T-helper 1 cell treated with Interleukin-12 subunit alpha and Interleukin-12 subunit beta and Interleukin-4 antibody, amounts not matched to agents 30 ng/mL and 1 ng/mL, for 36 hours (primary cell): ENCODE data around the gene DIPK2A. TPM values are rescaled to one million over a fixed set of nuclear protein-coding genes. Genes with fewer than 3 reads are reported as not detected.

Experiments
- intact Hi-C: fragments of 100-400 bp; cut with micrococcal nuclease; formaldehyde crosslinking; loops from one replicate; pipeline ENCODE4 v1.15.1; 2024
- total RNA-seq: library from RNA; stranded (reverse); gene quantifications from 2 replicates; pipeline ENCODE4 v1.2.3, GENCODE V29; 2022

DIPK2A gene
- total RNA-seq, 1 donor from 2014 or later = 18.9 TPM

DNA sequence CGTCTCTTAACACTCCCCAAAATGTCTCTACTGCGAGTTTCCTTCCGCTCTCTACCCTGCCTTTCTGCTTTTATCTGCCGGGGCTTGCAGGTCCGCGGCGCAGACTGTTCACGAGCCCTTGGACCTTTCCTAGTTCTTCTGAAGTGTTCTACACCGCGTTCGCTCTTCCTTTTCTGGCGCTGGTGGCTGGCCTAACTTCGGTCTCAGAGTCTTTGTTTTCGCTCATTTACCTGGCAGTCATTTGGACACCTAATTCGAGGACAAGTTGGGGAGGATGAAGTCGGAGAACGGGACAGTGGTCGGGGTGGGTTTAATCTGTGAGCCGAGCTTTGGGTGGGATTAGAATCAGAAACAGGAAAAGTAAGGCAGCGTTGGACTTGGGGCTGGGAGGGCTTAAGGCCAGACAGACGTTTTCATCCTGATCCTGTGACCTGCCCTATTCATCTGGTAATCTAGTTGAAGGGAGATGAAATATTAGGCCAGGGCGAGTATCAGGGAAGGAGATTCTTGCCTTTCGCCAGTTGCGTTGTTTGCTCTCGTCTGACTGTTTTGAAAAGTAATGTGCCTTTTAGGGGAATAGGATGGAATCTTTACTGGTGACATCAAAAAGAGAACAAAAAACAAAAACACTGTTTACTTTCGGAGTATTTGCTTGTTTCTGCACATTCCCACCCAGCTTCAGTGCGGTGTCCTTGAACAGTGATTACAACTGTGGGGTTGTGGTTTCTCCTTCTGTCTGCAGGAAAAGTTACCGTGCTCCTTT lies 1.8 kb downstream of the DIPK2A start:
- intact Hi-C loops = loop anchor here (2.0 to 5.0 kb wide), 4 partner anchors 59 to 1946 kb away; no protein-coding TSS in a partner anchor

DNA sequence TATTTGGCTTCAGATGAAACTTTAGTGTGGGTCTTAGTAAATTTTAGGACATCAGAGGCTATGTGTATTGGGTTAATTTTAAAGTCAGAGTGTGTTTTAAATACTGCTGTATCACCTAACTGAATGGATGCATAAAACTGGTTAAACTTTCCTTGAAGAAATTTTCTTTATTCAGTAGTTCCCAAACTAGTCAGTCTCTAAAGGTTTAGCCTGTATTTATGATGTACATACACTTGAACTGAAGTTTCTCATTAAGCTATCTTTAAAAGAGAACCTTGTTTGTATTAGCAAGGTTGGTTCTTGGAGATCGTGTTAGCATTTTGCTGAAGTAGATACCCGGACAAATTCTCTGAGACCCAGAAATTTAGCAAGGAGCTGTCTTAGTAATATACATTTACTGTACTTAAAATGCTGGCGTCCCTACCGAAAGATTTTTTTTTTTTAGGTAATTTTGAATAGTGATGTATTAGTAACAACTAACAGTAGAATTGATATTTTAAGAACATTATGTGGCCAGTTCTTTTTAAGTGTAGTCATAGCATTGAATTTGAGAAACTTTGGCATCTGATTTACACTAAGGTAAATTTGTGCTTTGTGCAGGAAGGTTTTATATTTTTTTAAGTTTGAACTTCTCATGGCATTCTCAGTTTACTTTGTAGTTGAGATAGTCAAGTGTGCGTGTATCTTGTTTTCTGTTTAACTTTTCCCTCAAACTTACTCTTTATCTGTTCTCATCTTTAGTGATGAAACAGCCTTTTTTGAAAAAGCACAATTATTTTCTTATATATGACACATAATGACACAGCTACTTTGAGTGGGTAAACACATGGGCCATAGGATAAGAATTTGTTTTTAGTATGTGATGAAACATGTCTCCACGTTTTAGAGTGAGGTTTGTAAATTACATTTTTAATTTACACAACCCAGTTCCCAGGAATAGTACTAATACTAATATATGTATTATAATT lies 2.9 kb downstream of the DIPK2A start:
- intact Hi-C loops = loop anchor here (5.0 kb wide), 3 partner anchors 627 to 1947 kb away; no protein-coding TSS in a partner anchor

- intact Hi-C loops = no loop called here
Observed at GRCh38 chr3:143975554-143976152, 4.0 kb downstream of the DIPK2A start.

DNA sequence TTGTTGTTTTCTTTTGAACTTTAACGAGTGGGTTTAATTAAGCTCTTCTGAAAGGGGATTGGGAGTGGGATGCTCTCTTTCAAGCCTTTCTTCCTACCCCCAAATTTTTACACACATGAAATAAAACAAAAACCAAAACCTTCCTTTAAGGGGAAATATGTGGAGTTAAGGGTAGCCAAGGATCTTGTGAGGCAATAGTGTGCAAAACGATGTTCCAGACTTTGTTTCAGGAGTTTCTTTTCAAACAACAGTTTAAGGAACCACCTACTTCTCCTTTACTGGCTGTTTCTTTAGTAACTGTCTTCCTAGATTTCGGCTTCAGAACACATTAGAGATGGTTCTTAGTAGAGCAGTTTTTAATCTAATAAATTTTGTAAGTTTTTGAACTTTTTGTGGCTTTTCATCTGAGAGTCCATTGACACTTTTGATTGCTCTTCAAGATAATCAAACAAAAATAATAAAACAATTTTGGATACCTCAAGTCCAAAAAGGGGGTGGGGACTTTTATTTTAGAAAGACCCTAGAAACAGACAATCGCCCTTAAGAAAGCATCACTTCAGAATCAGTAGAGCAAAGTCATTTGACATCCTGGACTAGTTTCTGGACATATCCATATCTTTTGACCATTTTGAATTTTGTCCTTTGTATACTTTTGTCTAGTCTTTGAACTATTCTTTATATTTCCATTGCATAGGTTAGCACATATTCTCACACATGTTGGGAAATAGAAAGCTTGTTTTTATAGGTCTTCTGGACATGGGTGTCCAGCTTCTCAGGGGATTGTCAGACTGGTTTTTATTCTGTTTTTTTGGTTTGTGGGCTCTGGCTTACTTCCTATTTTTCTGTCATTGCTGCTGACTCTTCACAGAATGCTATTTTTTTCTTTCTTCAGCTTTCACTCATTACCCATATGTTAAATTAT lies 6.0 kb downstream of the DIPK2A start:
- intact Hi-C loops = no loop called here

DNA sequence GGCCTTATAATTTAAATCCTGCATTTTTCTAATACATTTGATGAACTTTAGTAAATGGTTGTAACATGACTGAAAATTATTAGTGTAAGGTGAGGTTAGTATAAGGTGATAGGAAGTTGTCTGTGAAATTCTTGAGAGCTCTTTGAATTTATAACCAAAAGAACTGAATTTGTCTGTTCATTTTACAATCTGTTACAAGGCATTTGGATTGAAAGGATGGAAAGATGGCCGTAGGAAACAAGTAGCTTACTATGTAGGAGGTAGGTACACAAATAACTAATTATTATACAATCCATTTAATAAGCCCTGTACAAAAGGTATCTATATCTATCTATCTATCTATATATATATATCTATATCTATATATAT lies 6.6 kb downstream of the DIPK2A start:
- intact Hi-C loops = no loop called here

- intact Hi-C loops = no loop called here
Observed at GRCh38 chr3:143979041-143979440, 7.4 kb downstream of the DIPK2A start.

GRCh38 chr3:143979813-143980212 lies 8.2 kb downstream of the DIPK2A start:
- intact Hi-C loops = loop anchor here (1.0 kb wide), 1 partner anchor 8 kb away; no protein-coding TSS in a partner anchor

DNA sequence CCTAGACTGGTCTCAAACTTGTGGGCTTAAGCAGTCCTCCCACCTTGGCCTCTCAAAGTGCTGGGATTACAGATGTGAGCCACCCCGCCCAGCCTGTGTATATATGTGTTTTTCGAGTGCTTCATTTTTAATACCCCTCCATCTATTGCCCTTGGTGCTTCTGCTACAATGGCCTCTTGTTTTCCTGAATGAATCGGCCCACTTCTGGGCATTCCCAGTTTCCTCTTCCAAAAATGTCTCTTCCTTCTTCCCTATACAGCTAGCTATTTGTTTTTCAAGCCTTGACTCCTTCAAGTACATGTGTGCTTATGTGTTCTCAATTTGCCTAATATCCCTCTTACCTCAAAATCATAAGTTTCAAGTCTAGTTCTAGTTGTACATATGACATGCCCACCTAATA lies 16.7 kb downstream of the DIPK2A start:
- intact Hi-C loops = no loop called here

DNA sequence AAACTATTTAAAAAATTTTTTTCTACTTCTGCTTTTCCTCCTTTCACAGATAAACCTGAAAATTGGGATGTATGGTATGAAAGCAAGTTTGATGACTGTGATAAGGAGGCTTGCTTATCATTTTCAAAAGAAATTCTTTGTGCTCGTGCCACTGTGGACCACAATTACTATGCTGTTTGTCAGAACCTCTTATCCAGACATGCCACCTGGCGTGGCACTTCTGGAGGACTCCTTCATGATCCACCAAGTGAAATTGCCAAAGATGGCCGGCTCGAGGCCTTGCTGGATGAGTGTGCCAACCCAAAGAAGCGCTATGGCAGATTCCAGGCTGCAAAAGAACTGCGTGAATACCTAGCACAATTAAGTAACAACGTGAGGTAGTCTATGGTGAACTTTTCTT lies 17.8 kb downstream of the DIPK2A start:
- intact Hi-C loops = no loop called here

GRCh38 chr3:143991713-143992112 lies 20.1 kb downstream of the DIPK2A start:
- intact Hi-C loops = no loop called here

DNA sequence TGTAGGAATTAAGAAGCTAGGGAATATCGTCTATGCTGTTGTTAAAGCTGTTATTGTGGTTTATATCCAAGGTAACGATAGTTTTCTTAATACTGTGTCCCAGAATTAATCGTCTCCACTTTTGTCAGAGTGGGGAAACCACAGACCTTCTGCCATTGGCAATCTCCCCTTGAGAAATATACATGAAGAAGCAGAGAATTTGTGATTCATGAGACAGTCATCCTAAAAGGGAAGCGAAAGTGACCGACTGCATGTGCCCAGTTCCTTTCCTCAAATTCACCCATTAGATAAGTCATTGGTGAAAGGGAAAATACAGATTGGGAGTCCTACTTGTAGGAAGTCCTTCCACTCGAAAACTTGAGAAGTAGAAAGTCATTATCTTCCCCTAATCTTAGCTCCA lies 26.6 kb downstream of the DIPK2A start:
- intact Hi-C loops = no loop called here

DNA sequence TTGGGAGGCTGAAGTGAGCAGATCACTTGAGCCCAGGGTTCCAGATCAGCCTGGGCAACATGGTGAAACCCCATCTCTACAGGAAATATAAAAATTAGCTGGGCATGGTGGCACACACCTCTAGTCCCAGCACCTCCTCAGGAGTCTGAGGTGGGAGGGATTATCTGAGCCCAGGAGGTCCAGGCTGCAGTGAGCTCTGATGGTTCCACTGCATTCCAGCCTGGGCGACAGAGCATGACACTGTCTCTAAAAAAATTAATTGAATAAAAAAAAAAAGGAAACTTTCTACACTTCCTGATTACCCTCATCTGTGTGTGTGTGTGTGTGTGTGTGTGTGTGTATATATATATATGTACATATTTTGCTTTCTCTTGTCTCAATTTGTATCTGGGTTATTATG lies 31.4 kb downstream of the DIPK2A start:
- intact Hi-C loops = no loop called here

DNA sequence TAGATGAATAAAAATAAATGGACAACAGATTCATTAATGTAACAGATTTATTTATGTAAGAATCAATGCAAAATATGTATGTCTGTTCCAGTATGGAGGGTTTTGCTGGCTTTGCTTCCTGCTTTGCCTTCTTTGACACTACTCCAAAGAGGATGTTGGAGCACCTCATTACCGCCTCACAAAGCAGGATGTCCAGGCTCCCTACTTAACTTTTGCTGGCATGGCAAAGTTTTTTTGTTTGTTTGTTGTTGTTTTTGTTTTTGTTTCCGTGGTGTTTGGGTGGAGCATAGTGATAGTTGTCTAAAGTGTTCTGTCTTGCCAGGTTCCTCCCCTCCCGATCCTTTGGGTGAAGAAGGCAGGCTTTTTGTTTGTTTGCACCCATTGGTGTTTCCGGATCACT lies 38.7 kb downstream of the DIPK2A start:
- intact Hi-C loops = no loop called here

- intact Hi-C loops = no loop called here
Observed at GRCh38 chr3:144011251-144011799, 39.7 kb downstream of the DIPK2A start.

DNA sequence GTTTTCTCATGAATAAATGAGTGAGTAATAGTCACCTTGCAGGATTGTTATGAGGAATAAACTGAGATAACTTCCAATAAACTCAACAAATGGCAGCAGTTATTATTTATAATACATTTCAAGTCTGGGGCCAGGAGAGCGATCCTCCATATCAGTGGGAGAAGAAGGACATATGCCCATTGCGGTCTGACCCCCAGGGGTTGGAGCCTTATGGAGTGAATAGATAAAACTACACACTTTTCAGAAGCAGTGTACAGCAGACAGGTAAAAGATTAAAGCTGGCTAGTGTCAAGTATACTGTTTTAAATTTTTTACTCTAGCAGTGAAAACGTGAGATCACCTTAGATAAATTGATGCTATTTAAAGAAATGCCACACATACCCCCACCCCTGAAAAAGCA lies 43.5 kb downstream of the DIPK2A start:
- intact Hi-C loops = no loop called here

DNA sequence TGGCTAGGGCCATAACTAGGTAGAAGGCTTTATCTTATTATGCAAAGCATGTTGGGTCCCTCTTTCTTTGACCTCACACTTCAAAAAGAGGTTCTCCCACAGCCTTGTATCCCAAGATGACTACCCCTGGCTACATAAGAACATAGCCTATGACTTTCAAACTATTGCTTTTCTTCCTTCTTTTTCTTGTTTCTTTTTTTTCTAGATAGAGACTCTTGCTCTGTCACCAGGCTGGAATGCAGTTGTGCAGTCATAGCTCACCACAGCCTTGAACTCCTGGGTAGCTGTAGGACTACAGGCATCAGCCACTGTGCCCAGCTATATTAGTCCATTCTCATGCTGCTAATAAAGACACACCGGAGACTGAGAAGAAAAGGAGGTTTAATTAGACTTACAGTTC lies 47.2 kb downstream of the DIPK2A start:
- intact Hi-C loops = no loop called here
